ENCODE results near the gene TSPO.

TSPO gene

DNA sequence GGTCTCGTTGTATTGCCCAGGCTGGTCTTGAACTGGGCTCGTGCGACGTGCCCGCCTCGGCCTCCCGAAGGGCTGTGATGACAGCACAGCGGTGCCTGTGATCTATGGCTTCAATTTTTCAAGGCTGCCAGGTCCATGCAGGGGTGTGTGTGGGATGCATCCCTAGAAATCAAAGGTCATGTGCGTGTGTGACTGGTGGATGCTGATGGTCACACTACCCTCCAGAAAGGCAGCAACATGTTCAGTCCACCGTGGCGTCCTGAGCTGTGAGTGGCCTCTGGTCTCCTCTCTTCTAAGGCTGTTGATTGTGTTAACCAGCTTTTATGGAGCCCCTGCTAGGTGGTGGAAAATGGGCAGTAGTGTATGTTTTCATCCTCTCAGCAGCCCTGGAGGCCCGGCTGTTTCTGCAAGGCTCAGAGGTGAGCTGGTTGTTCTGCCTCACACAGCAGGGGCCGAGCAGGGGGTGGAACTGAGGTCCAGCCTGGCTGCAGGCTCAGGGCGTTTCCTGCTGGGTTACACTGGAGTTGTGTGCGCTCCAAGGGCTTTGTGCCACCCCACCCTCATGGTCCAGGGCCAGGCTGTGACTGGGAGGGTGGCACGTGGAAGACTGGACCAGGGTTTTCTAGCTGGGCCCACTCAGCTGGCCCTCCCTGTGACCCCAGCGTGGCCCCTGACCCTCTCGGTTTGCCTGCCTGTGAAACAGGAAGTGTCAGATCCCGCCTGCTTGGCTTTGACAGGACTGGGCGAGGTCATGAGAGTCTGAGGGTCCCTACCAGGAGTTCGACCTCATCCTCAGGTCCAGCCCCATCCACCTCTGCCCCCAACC is 33.1 kb upstream of the TSPO start:
- H3K27ac ChIP-seq = no peak overlapping the region
- no peaks in the 10 kb centered on the region for H3K27me3 ChIP-seq
- H3K4me1 ChIP-seq (ENCODE audit: control insufficient read depth in 1 of 2, insufficient read depth in 1 of 2, low read depth in 1 of 2, low read length in 1 of 2) = peaks cover 40 to 46% of the 10 kb centered on the region in 2 experiments
- H3K9me3 ChIP-seq = no peaks in the 10 kb centered on the region
- TF ChIP-seq, protein P1, sequence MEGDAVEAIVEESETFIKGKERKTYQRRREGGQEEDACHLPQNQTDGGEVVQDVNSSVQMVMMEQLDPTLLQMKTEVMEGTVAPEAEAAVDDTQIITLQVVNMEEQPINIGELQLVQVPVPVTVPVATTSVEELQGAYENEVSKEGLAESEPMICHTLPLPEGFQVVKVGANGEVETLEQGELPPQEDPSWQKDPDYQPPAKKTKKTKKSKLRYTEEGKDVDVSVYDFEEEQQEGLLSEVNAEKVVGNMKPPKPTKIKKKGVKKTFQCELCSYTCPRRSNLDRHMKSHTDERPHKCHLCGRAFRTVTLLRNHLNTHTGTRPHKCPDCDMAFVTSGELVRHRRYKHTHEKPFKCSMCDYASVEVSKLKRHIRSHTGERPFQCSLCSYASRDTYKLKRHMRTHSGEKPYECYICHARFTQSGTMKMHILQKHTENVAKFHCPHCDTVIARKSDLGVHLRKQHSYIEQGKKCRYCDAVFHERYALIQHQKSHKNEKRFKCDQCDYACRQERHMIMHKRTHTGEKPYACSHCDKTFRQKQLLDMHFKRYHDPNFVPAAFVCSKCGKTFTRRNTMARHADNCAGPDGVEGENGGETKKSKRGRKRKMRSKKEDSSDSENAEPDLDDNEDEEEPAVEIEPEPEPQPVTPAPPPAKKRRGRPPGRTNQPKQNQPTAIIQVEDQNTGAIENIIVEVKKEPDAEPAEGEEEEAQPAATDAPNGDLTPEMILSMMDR (IDR thresholded peaks at IDR 0.05) = no peak
- no peak overlapping the region for H3K4me3 ChIP-seq (ENCODE audit: low read depth in 1 of 2, low read length in 1 of 2)
- no peaks in the 10 kb centered on the region for H3K36me3 ChIP-seq

DNA sequence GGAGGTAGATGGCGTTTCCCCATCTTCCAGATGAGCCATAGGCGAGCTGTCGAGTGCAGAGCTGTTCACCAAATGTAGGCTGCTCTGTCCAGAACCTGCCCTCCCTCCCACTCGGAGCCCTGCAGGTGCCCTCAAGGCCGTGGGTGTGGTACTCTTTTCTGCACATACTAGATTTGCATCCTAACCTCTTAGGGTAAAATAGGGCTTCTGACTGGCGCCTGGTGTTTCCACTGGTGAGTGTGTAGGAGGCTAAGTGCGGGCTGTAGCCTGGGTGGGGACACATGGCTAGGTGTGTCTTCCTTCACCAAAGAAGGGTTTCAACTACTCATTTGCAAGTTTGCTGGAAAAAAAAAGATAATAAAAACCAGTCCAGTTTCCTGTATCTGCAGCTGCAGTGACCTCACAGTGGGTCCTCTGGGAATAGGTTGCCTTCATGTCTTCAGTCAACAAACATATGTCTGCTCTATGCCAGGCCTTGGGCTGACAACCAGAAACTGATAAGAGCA is 32.4 kb upstream of the TSPO start:
- no peak overlapping the region for H3K4me3 ChIP-seq (ENCODE audit: low read depth in 1 of 2, low read length in 1 of 2)

DNA sequence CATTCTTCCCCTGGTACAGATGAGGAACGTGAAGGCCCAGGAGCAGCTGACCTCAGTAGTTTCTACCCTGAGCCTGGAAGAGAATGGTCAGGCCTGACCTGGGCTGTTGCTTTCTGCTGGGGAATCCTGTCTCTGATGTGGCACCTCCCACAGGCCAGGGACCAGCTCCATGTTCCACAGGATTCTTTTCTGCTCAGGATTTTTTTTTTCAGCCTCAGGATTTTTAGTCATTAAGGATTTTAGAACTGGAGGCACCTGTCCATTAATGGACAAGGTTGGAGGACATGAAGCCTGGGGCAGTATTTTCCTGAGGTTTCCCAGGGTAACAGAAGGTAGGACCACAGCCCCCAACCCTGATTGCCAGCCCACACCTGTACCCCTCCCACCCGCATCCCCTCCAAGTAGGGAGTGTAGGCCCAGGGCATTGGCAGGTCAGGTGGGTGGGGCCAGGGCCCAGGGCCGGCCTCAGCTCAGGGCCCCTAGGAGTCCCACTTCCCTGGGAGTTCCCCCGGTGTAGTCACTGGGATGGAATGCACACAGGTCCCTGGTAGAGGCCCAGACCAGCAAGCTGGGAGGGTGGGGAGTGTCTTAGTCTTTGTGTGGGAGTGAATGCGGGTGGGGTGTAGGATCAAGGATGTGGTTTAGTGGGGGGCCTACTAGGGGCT is 24.7 kb upstream of the TSPO start:
- TF ChIP-seq, protein P1 (IDR thresholded peaks at IDR 0.05) = no peak
- H3K4me3 ChIP-seq (ENCODE audit: low read depth in 1 of 2, low read length in 1 of 2) = no peak overlapping the region
- no peak overlapping the region for H3K27ac ChIP-seq

More for the DNA sequence above, 32.4 kb upstream of the TSPO start:
- Histone ChIP-seq H3K27ac (no peak overlapping the region), H3K27me3 (no peaks in the 10 kb centered on the region), H3K36me3 (peaks cover under 1% of the 10 kb centered on the region), H3K4me1 (ENCODE audit: control insufficient read depth in 1 of 2, insufficient read depth in 1 of 2, low read depth in 1 of 2, low read length in 1 of 2) (peaks cover 32 to 39% of the 10 kb centered on the region in 2 experiments), H3K9me3 (no peaks in the 10 kb centered on the region)
- TF ChIP-seq, protein P1 (IDR thresholded peaks at IDR 0.05) = no peak

DNA sequence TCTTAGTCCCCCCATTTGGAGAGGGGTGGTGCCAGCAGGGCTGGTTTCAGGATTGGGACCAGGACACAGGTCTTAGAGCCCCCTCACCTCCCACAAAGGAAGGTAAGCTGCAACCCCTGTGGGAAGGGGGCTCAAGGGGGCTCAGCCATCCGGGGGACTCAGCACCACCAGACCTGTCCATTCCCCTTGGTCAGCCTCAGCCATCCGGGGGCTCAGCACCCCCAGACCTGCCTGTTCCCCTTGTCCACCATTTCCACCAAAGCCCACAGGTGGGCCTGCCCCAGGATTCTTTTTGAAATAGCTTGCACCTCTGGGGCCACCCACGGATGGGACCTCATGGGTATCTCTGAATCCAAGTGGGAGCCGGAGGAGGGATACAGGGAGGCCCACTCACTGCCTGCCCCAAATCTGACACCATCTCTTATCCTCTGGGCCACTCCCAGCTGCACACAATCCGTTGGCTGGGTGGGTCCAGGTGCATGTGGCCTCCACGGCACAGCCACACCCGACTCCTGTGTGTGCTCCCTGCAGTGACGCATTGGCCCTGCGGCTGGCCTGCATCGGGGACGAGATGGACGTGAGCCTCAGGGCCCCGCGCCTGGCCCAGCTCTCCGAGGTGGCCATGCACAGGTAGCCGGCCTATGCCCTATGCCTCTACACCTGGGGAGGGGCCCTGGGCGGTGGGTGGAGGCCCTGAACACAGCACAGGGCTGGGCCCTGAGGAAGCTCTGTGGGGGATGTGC is 24.0 kb upstream of the TSPO start:
- no peak overlapping the region for H3K27ac ChIP-seq
- H3K4me3 ChIP-seq (ENCODE audit: low read depth in 1 of 2, low read length in 1 of 2) = no peak overlapping the region
- no peaks in the 10 kb centered on the region for H3K9me3 ChIP-seq
- H3K36me3 ChIP-seq = peaks cover 25% of the 10 kb centered on the region
- TF ChIP-seq, protein P1 (IDR thresholded peaks at IDR 0.05) = no peak
- H3K27me3 ChIP-seq = no peaks in the 10 kb centered on the region
- H3K4me1 ChIP-seq (ENCODE audit: control insufficient read depth in 1 of 2, insufficient read depth in 1 of 2, low read depth in 1 of 2, low read length in 1 of 2) = peaks cover 14 to 26% of the 10 kb centered on the region in 2 experiments

More for the DNA sequence above, 24.7 kb upstream of the TSPO start:
- Histone ChIP-seq H3K36me3 (peaks cover 18% of the 10 kb centered on the region), H3K27me3 (no peaks in the 10 kb centered on the region), H3K4me1 (ENCODE audit: control insufficient read depth in 1 of 2, insufficient read depth in 1 of 2, low read depth in 1 of 2, low read length in 1 of 2) (peaks cover 21 to 33% of the 10 kb centered on the region in 2 experiments), H3K9me3 (no peaks in the 10 kb centered on the region)

DNA sequence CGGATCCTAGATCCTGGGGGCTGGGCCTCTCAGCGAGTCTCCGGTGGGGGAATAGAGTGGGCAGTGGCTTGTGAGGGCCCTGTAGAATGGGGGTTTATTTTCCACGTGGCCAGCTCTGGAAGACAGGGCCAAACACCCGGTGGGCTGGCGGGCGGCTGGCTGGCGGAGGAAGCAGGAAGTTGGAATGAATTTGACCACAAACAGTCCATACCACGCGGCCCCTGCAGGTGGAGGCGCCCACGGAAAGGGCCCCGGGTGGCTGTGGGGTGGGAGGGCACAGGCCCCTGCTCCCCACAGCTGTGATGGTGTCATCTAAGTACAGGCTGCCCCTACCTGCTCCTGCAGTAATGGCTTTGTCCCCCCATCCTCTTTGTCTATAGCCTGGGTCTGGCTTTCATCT is 23.2 kb upstream of the TSPO start:
- no peaks in the 10 kb centered on the region for H3K9me3 ChIP-seq

More for the DNA sequence above, 23.2 kb upstream of the TSPO start:
- H3K4me3 ChIP-seq (ENCODE audit: low read depth in 1 of 2, low read length in 1 of 2) = no peak overlapping the region
- H3K36me3 ChIP-seq = peaks cover 31% of the 10 kb centered on the region
- TF ChIP-seq, protein P1 (IDR thresholded peaks at IDR 0.05) = no peak
- H3K27ac ChIP-seq = no peak overlapping the region
- H3K27me3 ChIP-seq = no peaks in the 10 kb centered on the region
- H3K4me1 ChIP-seq (ENCODE audit: control insufficient read depth in 1 of 2, insufficient read depth in 1 of 2, low read depth in 1 of 2, low read length in 1 of 2) = peaks cover 12 to 21% of the 10 kb centered on the region in 2 experiments

All from neutrophil (primary cell).